BE2C (cell line): ENCODE measurements around the gene CPN2.

Experiments
- DNase-seq: peaks from one replicate; pipeline ENCODE4 v3.0.0-alpha.2; 2020
- H3K27me3 ChIP-seq: fragments of 250-450 bp; sonication (Bioruptor Pico); 2 replicates; pipeline ENCODE4 v1.5.1; 2020; ENCODE audit warnings: mild to moderate bottlenecking
- H3K36me3 ChIP-seq: fragments of 250-450 bp; sonication (Bioruptor Pico); 2 replicates; pipeline ENCODE4 v1.5.1; 2020; ENCODE audit warnings: mild to moderate bottlenecking
- H3K4me1 ChIP-seq: fragments of 250-450 bp; sonication (Bioruptor Pico); 2 replicates; pipeline ENCODE4 v1.5.1; 2020
- H3K4me3 ChIP-seq: 2 replicates; pipeline ENCODE4 v1.5.1; 2011; ENCODE audit warnings: low read depth, low read length
- H3K9me3 ChIP-seq: fragments of 250-450 bp; sonication (Bioruptor Pico); 2 replicates; pipeline ENCODE4 v1.5.1; 2020
- TF ChIP-seq, protein P1 (sequence below): IDR thresholded peaks from 2 replicates; pipeline ENCODE4 v1.5.1; 2012; ENCODE audit warnings: mild to moderate bottlenecking, low read depth, low read length

CPN2 gene

DNA sequence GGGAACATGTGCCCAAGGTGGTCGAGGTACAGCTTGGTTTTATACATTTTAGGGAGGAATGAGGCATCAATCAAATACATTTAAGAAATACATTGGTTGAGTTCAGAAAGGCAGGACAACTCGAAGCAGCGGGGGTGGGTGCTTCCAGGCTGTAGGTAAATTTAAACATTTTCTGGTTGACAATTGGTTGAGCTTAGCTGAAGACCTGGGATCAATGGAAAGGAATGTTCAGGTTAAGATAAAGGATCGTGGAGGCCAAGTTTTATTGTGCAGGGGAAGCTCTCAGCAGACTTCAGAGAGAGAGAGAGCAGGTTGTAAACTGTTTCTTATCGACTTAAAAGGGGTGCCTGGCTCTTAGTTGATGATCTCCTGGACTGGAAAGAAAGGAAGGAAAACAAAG lies 11.3 kb downstream of the CPN2 start:
- Histone ChIP-seq H3K36me3 (no peaks in the 10 kb centered on the region), H3K27me3 (no peaks in the 10 kb centered on the region), H3K9me3 (no peaks in the 10 kb centered on the region), H3K4me1 (no peaks in the 10 kb centered on the region), H3K4me3 (no peak overlapping the region)
- TF ChIP-seq, protein P1, sequence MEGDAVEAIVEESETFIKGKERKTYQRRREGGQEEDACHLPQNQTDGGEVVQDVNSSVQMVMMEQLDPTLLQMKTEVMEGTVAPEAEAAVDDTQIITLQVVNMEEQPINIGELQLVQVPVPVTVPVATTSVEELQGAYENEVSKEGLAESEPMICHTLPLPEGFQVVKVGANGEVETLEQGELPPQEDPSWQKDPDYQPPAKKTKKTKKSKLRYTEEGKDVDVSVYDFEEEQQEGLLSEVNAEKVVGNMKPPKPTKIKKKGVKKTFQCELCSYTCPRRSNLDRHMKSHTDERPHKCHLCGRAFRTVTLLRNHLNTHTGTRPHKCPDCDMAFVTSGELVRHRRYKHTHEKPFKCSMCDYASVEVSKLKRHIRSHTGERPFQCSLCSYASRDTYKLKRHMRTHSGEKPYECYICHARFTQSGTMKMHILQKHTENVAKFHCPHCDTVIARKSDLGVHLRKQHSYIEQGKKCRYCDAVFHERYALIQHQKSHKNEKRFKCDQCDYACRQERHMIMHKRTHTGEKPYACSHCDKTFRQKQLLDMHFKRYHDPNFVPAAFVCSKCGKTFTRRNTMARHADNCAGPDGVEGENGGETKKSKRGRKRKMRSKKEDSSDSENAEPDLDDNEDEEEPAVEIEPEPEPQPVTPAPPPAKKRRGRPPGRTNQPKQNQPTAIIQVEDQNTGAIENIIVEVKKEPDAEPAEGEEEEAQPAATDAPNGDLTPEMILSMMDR: no peak
- DNase-seq: no peak

DNA sequence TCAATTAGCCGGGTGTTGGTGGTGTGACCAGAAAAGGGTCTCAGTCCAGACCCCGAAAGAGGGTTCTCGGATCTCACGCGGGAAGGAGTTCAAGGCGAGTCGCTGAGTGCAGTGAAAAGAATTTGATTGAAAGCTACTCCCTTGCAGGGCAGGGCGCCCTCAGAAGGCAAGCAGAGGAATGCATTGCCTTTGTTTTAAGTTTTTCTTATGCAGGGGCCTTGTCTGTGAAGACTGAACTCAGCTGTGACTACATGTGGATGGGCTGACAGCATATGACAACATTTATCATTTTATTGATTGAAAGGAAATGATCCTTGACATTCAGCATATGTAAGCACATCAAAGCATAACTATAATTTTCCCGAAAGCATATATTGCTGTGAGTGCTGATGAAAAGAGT lies 11.8 kb downstream of the CPN2 start:
- DNase-seq: no peak
- no peak overlapping the region for H3K4me3 ChIP-seq
- H3K27me3 ChIP-seq: no peaks in the 10 kb centered on the region
- no peaks in the 10 kb centered on the region for H3K9me3 ChIP-seq
- TF ChIP-seq, protein P1: peak; percentile 11; the same call in 1 of the 2 replicates
- no peaks in the 10 kb centered on the region for H3K4me1 ChIP-seq
- no peaks in the 10 kb centered on the region for H3K36me3 ChIP-seq

DNA sequence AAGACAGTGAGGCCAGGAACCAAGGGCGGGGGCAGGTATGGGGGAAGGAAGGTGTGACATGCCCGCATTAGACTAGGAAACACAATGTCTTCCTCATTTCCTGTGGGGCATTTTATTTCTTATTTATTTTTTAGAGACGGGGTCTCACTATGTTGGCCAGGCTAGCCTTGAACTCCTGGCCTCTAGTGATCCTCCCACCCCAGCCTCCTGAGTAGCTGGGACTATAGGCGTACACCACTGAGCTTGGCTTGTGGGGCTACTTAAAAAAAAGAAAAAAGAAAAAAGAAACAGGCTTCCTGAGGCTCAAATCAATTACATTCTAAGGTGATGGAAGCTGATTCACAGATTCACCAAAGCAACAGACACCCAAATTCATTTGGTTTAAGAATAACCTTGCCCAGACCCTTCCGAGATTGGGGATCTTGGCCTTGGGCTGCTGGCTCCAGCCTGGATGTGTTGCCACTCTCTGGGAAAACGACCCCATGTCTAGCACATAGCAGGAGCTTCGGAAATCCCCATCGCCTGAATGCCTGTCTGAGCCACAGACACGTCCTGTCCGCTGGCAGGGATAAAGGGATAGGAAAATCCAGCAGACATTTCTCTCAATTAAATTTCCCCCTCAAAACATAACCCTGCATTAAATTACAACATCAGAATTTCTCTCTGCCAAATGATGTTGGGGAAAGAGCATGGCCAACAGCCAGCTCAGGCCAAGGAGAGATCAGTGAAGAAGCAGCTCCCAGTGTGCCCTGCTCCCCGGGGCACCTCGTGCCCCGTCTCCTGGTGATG lies 13.0 kb downstream of the CPN2 start:
- Histone ChIP-seq H3K27me3 (no peaks in the 10 kb centered on the region), H3K4me3 (no peak overlapping the region), H3K36me3 (no peaks in the 10 kb centered on the region), H3K4me1 (no peaks in the 10 kb centered on the region; the same call in 1 of the 2 replicates), H3K9me3 (no peaks in the 10 kb centered on the region)
- DNase-seq: no peak
- TF ChIP-seq, protein P1: no peak

- TF ChIP-seq, protein P1: no peak
- Histone ChIP-seq H3K4me1 (no peaks in the 10 kb centered on the region; the same call in 1 of the 2 replicates), H3K36me3 (no peaks in the 10 kb centered on the region), H3K4me3 (no peak overlapping the region), H3K27me3 (no peaks in the 10 kb centered on the region), H3K9me3 (no peaks in the 10 kb centered on the region)
- DNase-seq: no peak
These were observed 14.3 kb downstream of the CPN2 start for GRCh38 chr3:194336601-194337355.

GRCh38 chr3:194333981-194334320 lies 17.2 kb downstream of the CPN2 start:
- Histone ChIP-seq H3K36me3 (no peaks in the 10 kb centered on the region), H3K9me3 (no peaks in the 10 kb centered on the region), H3K4me1 (no peaks in the 10 kb centered on the region; the same call in 1 of the 2 replicates), H3K27me3 (no peaks in the 10 kb centered on the region), H3K4me3 (peak overlapping the region; percentile 66)
- TF ChIP-seq, protein P1: no peak
- no peak for DNase-seq
